Measurements from ENCODE around the gene CXCR5.

The CXCR5 gene

GRCh38 chr11:118935376-118935775 is 51.7 kb downstream of the CXCR5 start:
- Histone ChIP-seq H3K4me3 (ENCODE audit: low read depth, low read length) (no peak overlapping the region), H3K27me3 (ENCODE audit: control insufficient read depth, insufficient read depth, low read length) (peaks cover 12% of the 10 kb centered on the region), H3K9ac (ENCODE audit: low read length) (no peak overlapping the region), H3K36me3 (ENCODE audit: control insufficient read depth, insufficient read depth, low read length) (no peaks in the 10 kb centered on the region), H3K9me3 (ENCODE audit: control insufficient read depth, insufficient read depth, low read depth, low read length) (no peaks in the 10 kb centered on the region), H3K4me1 (ENCODE audit: control insufficient read depth, insufficient read depth, low read length) (peaks cover 17% of the 10 kb centered on the region), H3K27ac (ENCODE audit: low read depth, low read length) (no peak overlapping the region)

DNA sequence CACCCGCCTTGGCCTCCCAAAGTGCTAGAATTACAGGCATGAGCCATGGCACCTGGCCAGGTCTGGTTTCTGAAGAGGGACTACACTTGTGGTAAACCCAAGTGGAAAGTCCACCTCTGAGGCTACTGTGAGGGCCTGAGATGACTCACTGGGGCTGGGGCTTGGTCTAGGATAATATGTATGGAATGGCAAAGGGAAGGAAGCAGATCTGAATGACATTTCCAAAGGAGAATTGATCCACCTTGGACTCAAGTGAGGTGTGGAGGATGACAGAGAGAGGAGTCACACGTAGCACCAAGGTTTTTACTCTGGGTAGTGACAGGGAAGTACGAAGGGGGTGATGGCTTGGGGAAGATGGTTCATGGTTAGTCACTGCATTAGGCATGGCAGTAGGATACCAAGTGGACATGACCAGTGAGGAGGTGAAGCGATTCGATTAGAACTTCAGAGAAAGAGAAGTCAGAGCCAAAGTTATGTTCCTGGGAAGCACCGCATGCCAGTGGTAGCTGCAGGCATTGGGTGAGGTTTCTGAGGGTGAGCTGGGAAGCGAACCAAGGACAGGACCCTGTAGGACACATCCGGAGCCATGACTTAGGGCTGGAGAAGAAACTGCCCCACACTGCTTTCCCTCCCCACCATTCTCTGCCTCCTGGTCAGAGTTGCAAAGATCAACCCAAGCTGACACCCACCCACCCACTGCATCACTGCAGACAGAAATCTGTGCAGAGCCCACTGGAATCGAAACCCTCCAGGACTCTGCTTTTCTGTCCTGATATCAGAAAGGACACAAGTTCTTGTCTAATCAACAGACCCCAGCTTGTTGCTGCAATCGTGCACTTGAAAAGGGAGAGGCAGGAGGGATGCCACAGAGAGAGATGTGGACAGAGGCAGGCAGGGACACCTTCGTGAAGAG is 55.1 kb downstream of the CXCR5 start:
- H3K9ac ChIP-seq (ENCODE audit: low read length), result no peak overlapping the region
- H3K4me3 ChIP-seq (ENCODE audit: low read depth, low read length), result no peak overlapping the region
- 0 out of 2 replicates have a peak, but pooled peaks cover 4% of the 10 kb centered on the region for H3K27me3 ChIP-seq (ENCODE audit: control insufficient read depth, insufficient read depth, low read length)
- H3K4me1 ChIP-seq (ENCODE audit: control insufficient read depth, insufficient read depth, low read length), result peaks cover 15% of the 10 kb centered on the region
- H3K27ac ChIP-seq (ENCODE audit: low read depth, low read length), result no peak overlapping the region
- H3K36me3 ChIP-seq (ENCODE audit: control insufficient read depth, insufficient read depth, low read length), result no peaks in the 10 kb centered on the region
- H3K9me3 ChIP-seq (ENCODE audit: control insufficient read depth, insufficient read depth, low read depth, low read length), result no peaks in the 10 kb centered on the region

DNA sequence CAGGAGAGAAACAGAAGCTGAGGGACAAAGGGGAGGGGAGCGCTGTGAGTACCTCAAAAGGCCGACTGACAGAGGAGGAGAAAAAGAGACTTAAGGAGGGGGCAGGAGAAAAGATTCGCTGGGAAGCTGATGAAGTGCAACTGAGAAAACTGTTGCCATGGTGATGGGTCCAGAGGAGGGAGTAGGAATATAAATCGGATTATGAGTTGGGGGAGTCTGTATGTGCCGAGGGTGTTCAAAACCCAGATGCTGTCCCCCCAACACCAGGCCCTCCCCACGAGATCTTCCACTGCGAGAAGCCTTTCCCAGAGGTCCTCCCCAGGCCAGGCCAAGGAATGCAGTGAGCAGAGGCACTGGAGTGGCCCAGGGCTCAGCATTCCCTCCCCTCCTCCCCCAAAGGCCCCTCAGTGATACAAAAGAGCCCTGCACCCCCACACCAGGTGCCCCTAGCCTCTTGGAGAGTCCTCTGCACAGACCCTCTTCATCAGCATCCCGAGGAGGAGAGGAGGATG is 55.8 kb downstream of the CXCR5 start:
- Histone ChIP-seq H3K27me3 (ENCODE audit: control insufficient read depth, insufficient read depth, low read length) (0 out of 2 replicates have a peak, but pooled peaks cover 4% of the 10 kb centered on the region), H3K9me3 (ENCODE audit: control insufficient read depth, insufficient read depth, low read depth, low read length) (no peaks in the 10 kb centered on the region), H3K27ac (ENCODE audit: low read depth, low read length) (no peak overlapping the region), H3K9ac (ENCODE audit: low read length) (no peak overlapping the region), H3K36me3 (ENCODE audit: control insufficient read depth, insufficient read depth, low read length) (no peaks in the 10 kb centered on the region), H3K4me3 (ENCODE audit: low read depth, low read length) (no peak overlapping the region), H3K4me1 (ENCODE audit: control insufficient read depth, insufficient read depth, low read length) (peaks cover 15% of the 10 kb centered on the region)

DNA sequence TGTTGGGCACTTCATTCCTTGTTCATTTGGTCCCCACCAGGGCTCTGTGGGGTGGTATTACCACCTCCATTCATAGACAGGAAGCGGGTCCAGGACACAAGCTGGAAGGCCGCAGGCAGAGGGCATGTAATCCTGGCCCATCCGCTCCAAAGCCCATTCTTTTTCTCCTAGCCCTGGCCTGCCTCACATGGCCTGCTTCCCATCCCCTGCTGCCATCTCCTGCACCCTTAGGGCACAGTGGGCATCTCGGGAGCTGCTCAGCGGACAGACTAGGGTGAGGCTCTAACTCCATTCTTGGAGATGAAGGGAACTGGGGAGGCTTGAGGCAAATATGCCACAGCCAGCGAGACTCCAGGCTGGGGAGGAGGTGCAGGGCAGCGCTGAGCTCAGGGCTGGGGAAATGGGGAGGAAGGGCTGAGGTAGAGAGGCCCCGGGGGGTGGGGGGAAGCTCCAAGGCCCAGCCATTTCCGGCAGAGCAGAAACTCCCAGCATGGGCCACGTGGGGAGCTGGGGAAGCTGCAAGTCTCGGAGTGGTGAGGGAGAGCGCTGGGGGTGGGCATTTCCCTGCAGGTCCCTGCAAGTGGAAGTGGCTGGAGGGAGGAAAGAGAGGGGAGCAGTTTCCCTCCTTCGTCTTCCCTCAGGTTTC is 56.4 kb downstream of the CXCR5 start:
- no peak overlapping the region for H3K4me3 ChIP-seq (ENCODE audit: low read depth, low read length)
- no peaks in the 10 kb centered on the region for H3K36me3 ChIP-seq (ENCODE audit: control insufficient read depth, insufficient read depth, low read length)
- H3K9ac ChIP-seq (ENCODE audit: low read length), result peak overlapping the region; percentile 25
- 0 out of 2 replicates have a peak, but pooled peaks cover 4% of the 10 kb centered on the region for H3K27me3 ChIP-seq (ENCODE audit: control insufficient read depth, insufficient read depth, low read length)
- peaks cover 15% of the 10 kb centered on the region for H3K4me1 ChIP-seq (ENCODE audit: control insufficient read depth, insufficient read depth, low read length)
- H3K27ac ChIP-seq (ENCODE audit: low read depth, low read length), result no peak overlapping the region
- H3K9me3 ChIP-seq (ENCODE audit: control insufficient read depth, insufficient read depth, low read depth, low read length), result no peaks in the 10 kb centered on the region

GRCh38 chr11:118947091-118947490 is 63.4 kb downstream of the CXCR5 start:
- Histone ChIP-seq H3K9me3 (ENCODE audit: control insufficient read depth, insufficient read depth, low read depth, low read length) (no peaks in the 10 kb centered on the region), H3K36me3 (ENCODE audit: control insufficient read depth, insufficient read depth, low read length) (no peaks in the 10 kb centered on the region), H3K4me3 (ENCODE audit: low read depth, low read length) (no peak overlapping the region), H3K27me3 (ENCODE audit: control insufficient read depth, insufficient read depth, low read length) (no peaks in the 10 kb centered on the region), H3K4me1 (ENCODE audit: control insufficient read depth, insufficient read depth, low read length) (no peaks in the 10 kb centered on the region), H3K27ac (ENCODE audit: low read depth, low read length) (no peak overlapping the region), H3K9ac (ENCODE audit: low read length) (no peak overlapping the region)
